Gastrocnemius medialis (tissue), 4 donors: ENCODE results near the gene GNB1L.
"Not testable (repeated sequence)": the region's sequence is repeated elsewhere in the genome, so short reads cannot be mapped to it uniquely, and the experiment has no call there.

Source experiments
- CTCF ChIP-seq, 5 experiments: fragments of 450-650 bp in 3 of 5; fragments of 200-600 bp in 2 of 5; sonication (generic) in 2 of 5; IDR thresholded peaks in 4 of 5; conservative IDR thresholded peaks in 1 of 5; 1 replicate in 4 of 5; 2 replicates in 1 of 5; pipeline ENCODE4 v1.5.1; 2016 to 2019; ENCODE audit warnings: antibody characterized with exemption in 5 of 5, mild to moderate bottlenecking in 3 of 5, moderate library complexity in 3 of 5
- POLR2A ChIP-seq, 2 donors: fragments of 450-650 bp; IDR thresholded peaks; one replicate each; pipeline ENCODE4 v1.6.1; 2017; ENCODE audit warnings: antibody characterized with exemption in 2 of 2, mild to moderate bottlenecking in 2 of 2, moderate library complexity in 2 of 2

DNA sequence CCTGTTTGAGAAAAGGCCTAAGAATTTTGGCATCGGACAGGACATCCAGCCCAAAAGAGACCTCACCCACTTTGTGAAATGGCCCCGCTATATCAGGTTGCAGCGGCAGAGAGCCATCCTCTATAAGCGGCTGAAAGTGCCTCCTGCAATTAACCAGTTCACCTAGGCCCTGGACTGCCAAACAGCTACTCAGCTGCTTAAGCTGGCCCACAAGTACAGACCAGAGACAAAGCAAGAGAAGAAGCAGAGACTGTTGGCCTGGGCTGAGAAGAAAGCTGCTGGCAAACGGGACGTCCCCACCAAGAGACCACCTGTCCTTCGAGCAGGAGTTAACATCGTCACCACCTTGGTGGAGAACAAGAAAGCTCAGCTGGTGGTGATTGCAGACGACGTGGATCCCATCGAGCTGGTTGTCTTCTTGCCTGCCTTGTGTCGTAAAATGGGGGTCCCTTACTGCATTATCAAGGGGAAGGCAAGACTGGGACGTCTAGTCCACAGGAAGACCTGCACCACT is 62.2 kb downstream of the GNB1L start:
- not testable (repeated sequence) for TF ChIP-seq CTCF (IDR thresholded peaks at IDR 0.05 in 4 of 5, conservative IDR thresholded peaks at IDR 0.05 in 1 of 5); POLR2A (IDR thresholded peaks at IDR 0.05)
